ENCODE data around the gene ANO10.
"Not testable (repeated sequence)": the region's sequence is repeated elsewhere in the genome, so short reads cannot be mapped to it uniquely, and the experiment has no call there.

ANO10 gene

DNA sequence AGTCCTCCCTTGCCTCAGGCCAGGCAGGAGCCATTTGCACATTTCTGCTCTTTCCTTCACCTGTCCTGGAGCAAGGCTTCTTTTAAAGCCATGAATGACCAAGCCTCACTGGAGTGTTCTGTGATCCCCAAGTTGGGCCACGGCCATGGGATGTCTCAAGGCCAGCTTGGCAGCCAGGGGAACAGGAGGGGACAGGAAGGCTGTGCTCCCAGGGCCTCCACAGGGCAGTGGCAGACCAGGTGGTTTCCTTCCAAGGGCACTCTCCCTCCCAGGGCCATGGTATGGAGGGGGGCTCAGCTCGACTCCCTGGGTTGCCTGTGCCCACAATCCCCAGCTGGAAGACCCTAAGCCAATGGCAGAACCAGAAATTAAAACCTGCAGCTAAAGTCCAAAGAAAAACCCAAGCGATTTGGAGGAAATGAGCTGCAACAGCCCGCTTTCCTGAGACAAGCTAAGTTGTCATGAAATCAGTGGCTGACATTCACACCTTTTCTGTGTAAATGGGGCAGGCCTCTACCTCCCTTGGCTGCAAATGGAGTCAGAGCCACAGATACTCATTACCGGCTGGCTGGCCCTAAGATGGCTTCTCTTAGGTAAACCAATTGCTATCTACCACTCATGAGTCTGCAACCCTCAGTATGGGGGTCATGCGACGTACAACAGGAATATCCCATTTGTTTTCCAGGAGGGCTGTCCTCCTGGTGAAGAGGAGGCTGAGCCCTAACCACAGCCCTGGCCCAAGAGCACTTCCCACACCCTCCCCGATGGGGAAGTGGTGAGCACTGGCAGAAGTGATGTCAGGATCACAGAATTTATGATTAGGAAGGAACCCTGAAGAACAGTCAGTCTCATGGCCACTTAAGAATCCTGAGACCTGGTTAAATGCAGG, 252.2 kb downstream of the ANO10 start:
- DNase-seq, result no peak

DNA sequence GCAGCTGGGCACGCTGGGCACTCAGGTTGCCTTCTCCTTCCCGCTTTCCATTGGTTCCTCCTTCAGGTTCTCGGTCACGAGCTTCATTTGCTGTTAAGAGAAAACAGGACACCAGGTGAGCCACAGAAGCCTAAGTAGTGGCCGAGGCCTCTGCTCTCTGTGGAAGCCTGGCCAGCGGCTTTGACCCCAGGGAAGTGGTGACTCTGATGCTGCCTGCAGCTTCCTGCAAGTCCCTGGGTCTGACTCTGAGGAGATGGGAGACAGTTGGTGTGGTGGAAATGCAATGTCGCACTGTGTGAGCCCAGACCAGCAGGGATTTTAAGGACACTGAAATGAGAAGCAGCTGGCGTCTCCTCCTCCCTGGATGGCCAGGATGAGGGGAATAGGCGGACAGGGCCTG, 254.9 kb downstream of the ANO10 start:
- no peak for DNase-seq

DNA sequence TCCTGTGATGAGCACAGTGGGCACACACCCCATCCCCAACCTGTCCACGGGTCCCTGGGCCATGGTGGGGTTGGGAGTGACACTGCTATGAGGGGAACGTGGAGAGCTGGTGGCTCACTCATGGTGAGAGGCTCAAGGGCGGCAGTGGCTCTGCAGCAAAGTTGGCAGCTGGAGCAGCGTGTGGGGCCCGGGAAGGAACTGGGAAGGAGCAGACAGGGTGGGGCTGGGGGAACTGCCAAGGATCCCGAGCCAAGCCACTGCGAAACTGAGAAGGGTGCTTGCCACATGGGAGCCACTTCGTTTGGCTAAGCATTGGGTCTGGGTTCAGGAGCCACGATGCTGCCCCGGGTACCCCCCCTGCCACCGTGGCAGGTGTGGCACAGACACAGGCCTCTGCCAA, 255.3 kb downstream of the ANO10 start:
- no peak for DNase-seq

DNA sequence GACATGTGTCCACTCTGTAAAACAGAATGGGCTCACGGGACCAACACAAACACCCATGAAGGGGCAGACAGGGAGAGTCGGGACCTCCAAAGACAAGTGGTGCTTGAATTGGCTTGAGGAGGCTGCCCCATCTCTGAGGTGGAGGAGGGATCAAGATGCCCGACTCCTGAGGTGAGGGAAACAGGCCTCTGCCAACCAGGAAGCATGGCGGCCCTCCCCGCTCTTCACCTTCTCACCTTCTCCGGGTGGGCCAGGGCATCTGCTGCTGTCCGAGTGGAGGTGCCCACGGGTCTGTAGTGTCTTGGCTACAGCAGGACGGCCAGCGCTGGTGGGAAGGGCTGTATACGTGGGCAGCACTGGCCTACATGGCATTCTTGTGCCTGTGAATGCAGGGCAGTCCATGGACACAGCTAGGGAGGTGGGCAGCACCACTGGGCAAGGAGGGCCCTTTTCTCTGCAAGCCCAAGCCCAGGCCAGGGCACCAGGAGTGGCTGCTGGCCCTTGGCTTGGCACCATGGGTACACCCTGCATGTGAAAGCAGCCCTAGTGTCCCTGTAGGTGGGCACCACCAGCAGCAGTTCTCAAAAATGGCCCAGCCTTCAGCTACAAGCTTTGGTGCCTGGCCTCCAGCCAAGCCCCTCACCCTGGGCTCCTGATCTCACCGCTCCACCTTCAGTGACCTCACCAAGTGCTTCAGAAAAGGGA, 256.1 kb downstream of the ANO10 start:
- no peak for DNase-seq

DNA sequence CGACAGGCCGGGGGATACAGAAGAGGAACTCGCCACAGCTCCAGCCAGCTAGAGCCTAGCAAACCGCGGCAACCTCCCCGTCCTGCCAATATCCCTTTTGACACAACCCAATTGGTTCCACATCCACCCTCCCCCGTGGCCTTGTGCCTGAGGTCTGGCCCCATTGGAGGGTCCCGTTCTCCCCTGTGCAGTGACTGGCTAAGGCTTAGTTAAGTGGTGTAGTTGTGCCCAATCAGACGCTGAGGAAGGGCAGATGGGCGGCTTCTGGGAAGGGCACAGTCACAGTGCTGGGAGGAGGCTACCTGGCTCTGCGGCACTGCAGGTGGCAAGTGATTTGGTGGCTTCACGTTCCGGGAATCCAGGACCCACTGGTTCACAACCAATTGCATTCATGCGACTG, 256.9 kb downstream of the ANO10 start:
- DNase-seq, result no peak

DNA sequence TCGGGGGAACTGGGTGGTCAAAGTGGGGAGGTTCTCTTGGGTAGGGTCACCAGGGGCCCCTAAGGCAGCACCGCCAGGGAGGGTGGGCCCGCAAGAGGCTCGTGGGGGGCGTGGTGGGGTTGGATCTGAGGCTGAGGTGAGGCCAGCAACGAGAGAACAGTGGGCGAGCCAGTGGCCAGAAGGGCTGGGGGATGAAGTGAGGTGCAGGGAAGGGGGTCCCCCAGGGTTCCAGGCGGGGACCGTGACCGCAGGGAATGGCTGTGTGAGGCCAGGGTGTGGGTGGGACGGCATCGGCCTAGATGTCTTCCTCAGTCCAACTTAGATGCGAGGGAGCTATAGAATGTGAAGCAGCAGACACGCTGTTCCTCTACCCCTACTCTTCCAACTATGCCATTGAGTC, 257.3 kb downstream of the ANO10 start:
- DNase-seq, result no peak

DNA sequence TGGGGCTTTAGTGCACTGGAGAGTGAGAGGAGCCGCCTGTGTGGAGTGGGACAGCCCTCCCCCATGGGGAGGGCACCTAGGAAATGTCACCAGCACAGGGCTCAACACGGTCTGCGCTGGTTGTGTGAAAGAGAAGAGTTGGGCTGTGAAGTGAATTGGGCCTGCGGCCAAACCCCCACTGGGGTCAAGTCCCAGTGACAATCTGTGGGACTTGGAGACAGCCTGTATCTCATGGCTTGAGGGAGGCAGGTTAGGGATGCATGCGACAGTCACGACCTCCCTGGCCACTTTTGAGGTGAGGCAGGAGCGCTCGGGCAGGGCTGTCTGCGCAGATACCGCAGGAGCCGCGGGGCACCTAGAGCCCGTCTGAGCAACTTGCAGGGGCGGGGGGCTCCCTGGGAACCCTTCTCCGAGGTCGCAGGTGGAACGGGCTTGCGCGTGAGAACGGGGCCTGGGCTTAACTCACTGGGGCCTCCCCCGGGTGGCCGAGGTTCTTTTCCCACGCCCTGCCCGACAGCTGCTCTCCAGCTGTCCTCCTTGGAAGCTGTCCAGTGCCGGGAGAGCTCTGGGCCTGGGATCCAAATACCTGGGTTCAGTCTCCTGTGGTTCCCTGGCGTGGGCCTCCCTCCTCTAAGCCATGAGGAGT, 258.1 kb downstream of the ANO10 start:
- no peak for DNase-seq

DNA sequence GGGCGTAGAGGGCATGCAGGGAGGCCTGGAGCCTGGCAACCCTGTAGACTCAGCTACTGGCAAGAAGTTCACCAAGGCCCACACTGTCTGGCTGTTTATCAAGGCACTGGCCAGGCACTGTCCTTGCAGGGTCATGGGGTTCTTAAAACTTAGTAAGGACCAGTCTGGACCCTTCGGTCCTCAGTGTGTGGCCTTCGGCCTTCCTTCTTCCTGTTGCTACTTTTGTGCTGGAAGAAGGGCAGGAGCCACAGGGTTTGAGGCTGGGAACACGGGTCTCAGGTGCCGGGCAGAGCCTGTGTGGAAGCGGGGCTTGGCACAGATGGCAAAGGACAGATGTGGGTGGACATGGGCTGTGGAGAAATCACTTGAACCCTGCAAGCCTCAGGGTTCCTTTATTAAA, 258.9 kb downstream of the ANO10 start:
- DNase-seq, result no peak

DNA sequence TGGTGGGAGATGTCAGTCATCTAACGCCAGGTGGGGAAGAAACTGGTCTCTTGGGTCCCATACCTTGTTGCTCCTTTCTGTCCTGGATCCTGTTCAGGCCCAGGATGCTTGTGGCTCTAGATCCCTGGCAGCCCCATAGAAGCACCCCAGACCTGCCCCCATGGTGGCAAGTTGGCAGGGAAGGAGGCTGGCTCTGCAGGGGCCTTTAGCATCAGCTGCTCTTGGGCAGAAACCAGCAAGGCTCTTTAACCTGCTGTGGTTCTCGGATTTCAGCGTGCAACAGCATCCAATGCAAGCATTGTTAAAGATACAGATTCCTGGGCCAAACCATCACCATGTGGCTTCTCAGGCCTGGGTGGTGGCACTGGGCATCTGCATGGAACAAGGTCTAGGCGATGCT, 259.6 kb downstream of the ANO10 start:
- DNase-seq, result no peak

DNA sequence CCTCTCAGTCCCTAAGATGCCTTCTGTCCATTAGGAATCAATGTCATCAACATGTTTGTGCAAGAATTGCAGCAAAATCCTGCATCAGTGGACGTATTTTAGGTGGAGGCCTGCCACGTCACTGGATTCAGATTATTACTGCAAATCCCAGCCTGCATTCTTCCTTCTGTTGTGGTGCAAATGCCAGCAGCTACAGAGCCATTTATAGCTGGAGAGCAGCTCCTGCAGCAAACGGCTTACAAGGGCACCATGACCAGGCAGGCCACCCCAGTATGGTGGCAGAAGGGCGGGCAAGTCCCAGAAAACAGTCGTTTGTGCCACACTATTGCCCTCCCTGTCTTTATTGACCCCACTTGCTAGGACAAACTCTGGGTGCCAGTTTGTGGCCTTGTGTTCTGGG, 260.7 kb downstream of the ANO10 start:
- DNase-seq, result no peak

DNA sequence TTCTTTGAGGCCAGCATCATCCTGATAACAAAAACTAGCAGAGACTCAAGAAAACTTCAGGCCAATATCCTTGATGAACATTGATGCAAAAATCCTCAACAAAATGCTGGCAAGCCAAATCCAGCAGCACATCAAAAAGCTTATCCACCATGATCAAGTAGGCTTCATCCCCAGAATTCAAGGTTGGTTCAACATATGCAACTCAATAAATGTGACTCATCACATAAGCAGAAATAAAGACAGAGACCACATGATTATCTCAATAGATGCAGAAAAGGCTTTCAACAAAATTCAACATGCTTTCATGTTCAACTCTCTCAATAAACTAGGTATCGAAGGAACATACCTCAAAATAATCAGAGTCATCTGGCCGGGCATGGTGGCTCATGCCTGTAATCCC, 265.8 kb downstream of the ANO10 start:
- DNase-seq, result not testable (repeated sequence)

DNA sequence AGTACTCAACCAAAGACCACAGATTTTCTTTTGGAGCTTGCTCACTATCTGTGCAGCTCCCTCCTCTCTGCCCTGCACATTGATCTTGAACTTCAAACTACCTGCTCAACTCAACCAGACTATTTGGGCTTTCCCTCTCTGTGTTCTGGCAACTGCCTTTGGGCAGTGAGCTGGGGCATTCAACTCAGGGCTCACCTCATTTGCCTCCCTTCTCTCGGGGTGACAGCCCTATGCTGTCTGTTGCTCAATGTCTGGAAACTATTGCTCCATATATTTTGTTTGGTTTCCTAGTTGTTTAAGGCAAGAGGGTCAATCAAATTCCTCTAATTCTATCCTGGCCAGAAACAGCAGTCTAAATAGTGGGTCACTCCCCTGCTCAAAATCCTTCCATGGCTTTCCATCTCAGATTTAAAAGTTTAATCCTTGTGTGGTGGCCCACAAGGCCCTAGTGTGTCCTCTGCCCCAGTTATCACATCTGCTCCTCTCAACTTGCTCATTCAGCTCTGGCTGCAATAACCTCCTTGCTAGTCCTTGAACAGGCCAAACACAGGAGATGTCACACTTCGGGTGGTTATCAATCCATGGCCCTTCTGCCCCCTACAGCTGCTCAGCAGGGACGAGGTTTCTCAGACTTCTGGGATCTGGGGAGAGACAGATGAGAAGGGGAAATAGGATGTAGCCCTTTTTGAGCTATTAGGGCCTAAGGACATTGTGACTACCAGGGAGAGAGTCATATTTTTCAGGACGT, 267.7 kb downstream of the ANO10 start:
- DNase-seq, result no peak

DNA sequence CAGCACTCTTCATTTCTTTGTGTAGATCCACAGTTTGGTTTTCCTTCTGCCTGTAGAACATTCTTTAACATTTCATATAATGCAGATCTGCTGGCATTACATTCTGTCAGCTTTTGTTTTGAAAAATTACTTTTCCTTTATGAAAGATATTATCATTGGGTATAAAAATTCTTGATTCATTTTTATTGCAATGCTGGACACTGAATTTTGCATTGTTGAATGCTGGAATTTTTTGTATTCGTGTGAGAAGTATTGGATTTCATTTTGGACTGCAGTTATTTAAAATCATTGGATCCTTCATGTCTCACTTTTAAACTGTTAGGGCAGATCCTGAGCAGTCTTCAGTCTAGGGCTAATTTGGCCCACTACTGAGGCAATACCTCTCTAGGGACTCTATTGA, 268.4 kb downstream of the ANO10 start:
- DNase-seq, result no peak

DNA sequence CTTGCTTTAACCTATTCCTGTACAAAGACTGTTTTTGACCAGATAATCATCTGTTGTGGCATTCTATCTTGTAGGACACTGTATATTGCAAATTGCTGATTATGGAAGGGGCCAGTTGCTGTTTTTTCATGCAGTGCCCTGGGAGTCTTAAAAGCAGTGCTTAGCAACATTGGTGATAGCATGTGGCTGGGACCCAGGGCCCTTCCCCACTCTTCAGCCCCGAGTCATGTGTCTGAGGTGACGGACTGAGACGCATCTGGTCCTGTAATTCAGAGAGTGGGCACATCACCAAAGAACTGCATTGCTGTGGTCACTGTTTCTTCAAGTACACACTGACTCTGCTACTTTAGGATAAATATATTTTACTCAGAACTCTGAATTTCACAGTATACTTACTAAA, 272.1 kb downstream of the ANO10 start:
- DNase-seq, result no peak

DNA sequence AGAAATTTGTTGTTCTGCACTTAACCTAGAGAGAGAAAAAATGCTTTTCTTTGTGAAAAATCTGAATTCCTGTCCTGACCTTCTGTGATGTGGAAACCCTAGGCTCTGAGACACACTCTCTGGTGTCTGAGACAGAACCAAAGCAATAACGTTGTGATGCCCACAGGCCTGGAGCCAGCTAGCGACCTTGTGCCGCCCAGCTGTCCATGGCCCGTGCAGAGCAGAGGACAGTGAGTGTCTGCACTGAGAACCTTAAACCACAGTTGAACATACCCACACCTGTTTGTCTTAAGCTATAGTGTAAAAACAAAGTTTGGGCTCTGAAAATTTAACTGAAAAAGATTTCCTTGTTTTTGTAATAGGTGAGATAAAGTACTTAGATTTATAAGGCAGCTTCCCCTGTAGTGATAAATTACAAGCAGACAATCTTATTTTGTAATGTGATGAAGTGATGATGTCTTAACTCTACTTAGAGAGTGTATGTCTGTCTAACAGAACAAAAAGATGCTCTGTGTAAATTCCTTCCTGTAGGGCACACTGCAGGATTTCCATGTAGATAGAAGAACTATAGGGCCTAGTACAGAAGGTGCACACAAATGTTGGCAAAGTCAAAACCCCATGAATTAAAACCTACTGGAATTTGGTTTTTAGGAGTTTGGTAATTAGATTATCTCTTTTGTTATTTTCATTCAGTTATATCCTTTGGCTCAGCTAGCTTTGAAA, 272.8 kb downstream of the ANO10 start:
- no peak for DNase-seq

DNA sequence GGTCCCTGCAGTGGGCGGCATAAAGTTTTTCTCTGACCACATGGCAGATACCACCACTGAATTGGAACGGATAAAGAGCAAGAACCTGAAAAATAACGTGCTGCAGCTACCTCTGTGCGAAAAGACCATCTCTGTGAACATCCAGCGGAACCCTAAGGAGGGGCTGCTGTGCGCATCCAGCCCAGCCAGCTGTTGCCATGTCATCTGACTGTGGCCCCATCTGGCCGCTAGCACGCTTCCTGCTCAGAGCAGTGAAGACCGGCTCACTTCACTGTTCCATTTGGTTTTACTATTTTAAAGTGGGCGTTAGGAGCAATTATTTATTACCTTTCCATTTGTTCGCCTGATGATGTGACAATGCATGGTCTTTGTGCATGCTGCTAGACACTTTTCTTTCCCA, 273.5 kb downstream of the ANO10 start:
- DNase-seq, result no peak

DNA sequence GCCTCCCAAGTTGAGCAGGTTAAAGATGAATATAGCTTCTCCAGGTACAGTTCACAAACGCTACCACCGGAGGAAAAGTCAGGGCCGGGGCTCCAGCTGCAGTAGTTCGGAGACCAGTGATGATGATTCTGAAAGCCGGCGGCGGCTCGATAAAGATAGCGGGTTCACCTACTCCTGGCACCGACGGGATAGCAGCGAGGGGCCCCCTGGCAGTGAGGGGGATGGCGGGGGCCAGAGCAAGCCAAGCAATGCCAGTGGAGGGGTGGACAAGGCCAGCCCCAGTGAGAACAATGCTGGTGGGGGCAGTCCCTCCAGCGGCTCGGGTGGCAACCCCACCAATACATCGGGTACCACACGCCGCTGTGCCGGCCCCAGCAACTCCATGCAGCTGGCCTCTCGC, 274.0 kb downstream of the ANO10 start:
- DNase-seq, result no peak

DNA sequence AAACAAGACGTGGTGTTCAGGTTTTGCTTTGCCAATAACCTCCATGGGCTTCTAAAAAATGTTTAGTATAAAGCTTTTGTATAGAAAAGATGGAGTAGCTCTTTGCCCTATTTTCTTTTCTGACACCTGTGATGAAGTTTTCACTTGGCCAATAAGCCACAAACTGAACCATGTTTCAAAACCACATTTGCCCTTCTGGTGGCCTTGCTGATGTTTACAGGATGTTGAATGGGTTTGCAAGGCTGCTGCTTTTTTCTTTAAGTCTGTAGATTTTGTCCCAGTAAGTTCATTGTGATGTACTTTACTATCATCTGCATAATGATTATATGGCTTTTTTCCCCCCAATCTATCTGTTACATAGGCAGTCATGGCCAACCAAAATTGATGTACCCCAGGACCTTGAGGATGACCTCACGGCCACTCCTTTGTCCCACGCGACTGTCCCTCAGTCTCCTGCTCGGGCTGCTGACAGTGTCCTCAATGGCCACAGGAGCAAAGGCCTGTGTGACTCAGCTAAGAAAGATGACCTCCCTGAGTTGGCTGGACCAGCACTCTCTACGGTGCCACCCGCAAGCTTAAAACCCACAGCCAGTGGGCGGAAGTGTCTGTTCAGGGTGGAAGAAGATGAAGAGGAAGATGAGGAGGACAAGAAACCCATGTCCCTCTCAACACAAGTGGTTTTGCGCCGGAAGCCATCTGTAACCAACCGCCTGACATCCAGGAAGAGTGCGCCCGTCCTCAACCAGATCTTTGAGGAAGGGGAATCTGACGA, 274.6 kb downstream of the ANO10 start:
- peak; percentile 73 for DNase-seq

DNA sequence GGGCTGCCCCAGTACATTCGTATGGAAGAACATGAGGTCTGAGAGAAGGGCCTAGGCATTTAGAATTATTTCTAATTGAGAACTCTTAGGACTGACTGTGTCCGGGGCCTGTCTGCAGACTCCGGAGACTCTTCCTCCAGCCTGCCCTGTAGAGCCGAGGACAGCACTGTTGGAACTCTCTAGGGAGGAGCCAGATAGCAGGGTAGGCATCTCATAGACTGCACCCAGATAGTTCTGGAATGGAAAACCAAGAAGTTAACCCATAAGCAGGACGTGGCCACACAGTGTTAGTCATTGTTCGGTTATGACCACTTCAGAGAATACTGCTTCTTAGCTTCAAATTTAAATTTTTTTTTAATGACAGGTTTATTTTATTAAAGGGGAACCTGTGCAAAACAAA, 275.9 kb downstream of the ANO10 start:
- DNase-seq, result no peak

DNA sequence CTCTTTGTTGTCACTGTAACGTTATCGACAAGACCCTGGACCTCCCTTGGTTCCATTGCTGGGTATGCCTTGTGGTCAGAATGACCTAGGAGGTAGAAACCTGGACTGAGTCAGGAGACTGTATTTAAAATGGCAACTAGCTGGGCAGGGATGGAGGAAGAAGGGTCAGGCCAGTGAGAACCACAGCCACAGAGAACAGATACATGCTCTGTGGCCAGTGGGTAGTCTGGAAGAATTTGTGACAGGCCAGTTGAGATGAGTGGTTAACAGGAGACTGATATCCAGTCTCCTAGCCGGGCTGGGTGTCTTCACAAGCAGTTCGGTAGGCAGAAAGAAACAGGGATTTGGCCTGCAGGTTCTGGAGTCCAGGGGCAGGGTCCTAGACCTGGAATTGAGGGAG, 276.6 kb downstream of the ANO10 start:
- no peak for DNase-seq

DNA sequence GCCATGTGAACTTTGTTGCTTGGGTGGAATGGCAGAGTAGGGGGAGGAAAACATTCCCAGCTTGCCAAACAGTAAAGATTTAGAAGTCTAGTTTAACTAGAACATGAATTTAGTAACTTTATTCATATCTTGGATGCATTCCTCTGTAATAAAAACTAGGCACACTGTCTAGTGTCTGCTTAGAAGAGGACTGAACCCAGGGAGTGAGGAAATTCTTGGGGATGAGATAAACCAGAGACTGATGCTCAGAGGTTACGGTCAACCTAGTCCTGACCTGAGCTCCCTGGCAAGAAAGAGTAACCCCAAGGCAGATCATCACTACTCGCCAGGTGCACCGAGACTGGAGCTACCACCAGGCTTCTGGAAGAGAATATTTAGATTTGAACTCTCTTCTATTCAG, 277.3 kb downstream of the ANO10 start:
- no peak for DNase-seq

DNA sequence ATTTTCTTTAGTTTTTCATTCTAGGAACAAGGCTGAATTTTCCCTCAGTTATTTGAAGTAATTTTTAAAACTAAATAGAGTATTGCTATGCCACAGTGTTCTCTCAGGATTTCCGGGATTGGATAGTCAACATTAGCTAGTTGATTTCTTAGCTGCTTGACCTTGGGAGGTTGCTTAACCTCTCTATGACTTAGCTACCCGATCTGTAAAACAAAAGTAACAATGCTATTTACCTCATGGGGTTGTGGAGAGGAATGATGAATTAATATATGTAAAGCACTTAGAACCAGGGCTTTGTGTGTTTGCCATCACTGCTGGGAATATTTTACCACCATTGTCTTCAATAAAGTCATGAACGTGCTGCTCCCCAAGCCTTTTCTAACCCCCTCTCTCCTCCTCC, 278.0 kb downstream of the ANO10 start:
- no peak for DNase-seq
